ENCODE data around the gene KMO.

KMO gene

DNA sequence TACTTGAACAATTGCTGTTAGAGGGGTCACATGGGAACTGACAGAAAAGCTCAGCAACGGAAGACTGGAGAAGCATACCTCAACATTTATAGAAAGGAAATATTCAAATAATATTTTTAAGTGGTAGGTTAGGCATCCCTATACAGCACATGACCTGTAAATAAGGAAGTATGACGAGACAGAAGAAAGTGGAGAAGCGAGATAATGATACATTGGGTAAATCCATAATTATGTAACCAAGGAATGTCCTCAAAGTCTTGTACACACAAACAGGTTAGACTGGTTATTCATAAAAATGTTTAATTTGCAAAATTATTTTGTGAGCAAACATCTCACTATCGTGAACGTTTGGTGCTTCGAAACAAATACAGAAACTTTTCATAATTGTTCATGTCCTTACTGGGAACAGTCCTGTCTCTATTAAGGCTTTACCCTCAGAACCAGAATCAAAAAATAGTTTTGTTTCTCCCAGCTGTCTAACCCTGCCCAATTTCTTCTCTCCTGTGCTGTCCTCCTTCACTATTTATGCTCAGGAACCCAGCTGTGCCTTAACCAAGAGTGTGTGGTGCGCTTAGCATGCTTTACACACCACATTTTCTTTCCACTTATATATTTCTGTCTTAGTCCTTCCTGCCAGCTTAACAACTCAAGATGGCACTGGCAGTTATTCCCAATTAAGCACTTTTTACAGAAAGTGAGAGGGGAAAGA lies 10.2 kb downstream of the KMO start:
- no peak for DNase-seq (ENCODE audit: low read depth)

DNA sequence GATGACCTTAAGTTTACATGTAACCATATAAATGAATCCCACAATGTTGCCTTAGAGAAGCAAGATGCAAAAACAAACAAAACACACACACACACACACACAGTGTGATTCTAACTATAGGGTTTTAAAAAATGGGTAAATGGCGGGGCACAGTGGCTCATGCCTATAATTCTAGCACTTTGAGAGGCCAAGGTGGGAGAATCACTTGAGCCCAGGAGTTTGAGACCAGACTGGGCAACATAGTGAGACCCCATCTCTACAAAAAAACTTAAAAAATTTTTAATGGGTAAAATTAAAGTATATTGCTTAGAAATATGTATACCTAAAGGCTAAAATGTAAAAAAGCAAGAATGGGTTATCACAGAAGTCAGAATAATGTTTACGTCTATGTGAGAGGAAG lies 15.8 kb downstream of the KMO start:
- no peak for DNase-seq (ENCODE audit: low read depth)

- DNase-seq (ENCODE audit: low read depth): no peak
Observed at GRCh38 chr1:241550318-241550717, 18.1 kb downstream of the KMO start.

DNA sequence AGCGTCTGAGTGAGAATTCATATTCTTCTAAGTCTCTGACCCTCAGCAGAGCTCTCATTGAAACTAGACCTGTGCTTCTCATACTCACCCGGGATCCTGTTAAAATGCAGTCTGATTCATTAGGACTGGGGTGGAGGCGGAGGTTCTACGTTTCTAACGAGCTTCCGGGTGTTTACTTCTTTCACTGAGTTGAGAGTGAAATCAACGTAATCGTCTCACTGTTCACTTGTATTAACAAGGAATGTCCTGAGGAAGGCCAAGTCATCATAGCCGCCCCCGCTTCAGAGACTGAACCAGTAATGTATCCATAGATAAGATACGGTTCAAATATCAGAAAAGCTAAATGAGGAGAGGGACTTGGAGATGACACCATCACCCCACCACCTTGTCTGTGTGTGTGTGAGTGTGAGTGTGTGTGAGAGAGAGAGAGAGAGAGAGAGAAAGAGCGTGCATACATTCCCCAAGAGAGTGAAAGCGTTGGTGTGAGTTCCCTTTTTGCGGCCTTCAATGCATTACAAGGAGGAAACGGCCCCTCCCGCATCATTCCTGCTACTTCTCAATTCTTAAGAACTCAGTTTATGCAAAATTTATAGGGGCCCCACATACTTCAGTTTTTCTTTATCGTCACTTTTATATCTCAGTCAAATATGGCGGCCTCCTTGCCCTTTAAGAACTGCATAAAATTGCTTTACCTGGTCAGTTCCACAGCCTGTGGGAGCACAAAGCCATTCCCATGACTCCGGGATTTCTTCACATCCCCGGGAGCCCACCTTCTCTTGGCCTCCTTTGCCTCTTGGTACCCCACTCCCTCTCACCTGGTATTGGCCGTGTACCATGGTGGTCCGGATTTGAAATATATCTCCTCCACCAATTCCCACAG lies 19.8 kb downstream of the KMO start:
- peak; percentile 46 for DNase-seq (ENCODE audit: low read depth)

GRCh38 chr1:241553886-241554592 lies 21.9 kb downstream of the KMO start:
- no peak for DNase-seq (ENCODE audit: low read depth)

GRCh38 chr1:241555526-241555925 lies 23.3 kb downstream of the KMO start:
- DNase-seq (ENCODE audit: low read depth): no peak

DNA sequence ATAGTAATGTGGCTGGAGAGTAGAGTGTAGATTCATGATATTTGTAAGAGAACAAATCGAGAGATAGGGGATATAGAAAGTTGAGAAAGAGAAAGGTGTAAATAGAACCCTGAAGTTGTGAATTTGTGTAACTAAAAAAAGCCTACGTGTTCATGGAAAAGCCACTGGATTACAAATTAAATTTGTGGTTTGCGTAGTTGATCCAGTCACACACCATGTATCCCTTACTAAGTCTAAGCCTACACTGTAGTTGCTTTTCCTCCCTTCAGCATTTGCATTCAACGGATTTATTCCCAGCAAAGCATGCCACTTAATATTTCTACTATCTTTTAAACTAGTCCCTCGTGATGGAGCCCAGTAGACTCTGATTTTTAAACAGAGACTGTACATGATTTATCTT lies 24.9 kb downstream of the KMO start:
- DNase-seq (ENCODE audit: low read depth): no peak

- no peak for DNase-seq (ENCODE audit: low read depth)
Observed at GRCh38 chr1:241557551-241558193, 25.5 kb downstream of the KMO start.

DNA sequence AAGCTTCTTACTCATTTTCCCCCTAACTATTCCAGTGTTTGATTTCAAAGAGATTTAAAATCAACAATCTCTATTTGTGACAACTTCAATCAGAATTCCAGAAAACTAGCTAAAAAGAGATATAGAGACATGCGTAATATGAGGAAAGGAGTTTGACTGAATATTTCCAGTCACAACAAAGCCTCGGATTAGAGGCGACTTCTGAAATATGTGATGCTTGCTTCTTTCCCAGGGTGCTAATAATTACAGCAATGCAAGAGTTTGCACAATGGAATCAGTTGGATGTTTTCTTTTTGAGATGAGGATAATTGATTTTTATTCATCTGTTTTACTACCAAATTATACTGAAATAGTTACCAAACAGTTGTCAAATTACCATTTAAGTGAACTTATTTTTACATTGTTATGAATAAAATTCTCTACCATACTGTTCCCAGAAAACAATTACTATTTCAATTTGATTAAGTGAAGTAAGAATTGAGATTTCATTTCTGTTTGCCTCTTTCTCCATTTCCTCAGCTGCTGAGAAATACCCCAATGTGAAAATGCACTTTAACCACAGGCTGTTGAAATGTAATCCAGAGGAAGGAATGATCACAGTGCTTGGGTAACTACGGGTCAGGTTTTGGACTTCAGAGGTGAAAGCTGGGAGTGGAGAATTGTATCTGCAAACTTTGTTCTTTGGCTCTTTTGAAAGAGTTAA lies 28.1 kb downstream of the KMO start:
- DNase-seq (ENCODE audit: low read depth): no peak

DNA sequence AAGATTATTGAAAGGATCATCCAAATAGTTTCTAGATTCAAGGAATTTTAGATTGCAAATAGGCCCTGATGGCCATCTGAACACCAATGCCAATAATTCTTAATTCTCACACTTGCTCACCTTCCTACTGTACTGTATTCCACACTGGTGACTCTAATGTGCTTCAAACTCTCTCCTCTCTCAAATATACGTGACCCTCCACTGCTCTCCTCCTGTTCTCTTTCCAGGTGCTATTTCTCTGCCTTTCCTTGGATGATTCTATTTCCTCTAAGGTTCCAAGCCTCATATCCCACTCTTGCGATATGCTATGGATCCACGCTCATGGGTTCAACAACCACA lies 28.6 kb downstream of the KMO start:
- no peak for DNase-seq (ENCODE audit: low read depth)

DNA sequence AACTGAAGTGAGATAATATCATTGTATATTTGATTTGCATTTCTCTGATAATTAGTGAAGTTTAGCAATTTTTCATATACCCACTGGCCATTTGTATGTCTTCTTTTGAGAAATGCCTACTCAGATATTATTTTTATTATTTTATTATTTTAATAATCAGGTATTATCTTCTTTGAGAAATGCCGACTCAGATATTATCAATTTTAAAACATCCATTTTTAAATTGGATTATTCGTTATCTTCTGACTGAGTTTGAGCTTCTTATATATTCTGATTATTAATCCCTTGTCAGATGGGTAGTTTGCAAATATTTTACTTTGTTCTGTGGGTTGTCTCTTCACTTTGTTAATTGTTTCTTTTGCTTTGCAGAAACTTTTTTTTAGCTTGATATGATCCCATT lies 37.7 kb downstream of the KMO start:
- DNase-seq (ENCODE audit: low read depth): no peak

- no peak for DNase-seq (ENCODE audit: low read depth)
Observed at GRCh38 chr1:241574154-241574553, 42.0 kb downstream of the KMO start.

DNA sequence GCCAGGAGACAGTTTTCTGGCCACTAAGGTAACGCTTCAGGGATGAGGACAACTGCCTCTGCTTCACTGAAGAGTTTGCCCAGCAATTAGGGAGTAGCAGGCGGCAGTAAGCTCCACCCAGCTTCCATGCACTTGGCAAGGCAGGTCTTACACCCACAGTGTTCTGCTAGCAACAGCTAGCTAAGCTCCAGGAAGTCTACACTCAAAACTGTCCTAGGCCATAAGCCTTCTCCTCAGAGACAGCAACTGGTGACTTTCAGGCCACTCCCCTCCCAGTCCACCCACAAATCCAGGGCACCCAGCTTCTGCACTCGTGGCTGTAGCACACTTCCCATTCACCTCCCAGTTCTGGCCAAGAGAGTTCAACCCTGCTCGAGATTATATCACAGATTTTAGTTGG lies 47.3 kb downstream of the KMO start:
- no peak for DNase-seq (ENCODE audit: low read depth)

DNA sequence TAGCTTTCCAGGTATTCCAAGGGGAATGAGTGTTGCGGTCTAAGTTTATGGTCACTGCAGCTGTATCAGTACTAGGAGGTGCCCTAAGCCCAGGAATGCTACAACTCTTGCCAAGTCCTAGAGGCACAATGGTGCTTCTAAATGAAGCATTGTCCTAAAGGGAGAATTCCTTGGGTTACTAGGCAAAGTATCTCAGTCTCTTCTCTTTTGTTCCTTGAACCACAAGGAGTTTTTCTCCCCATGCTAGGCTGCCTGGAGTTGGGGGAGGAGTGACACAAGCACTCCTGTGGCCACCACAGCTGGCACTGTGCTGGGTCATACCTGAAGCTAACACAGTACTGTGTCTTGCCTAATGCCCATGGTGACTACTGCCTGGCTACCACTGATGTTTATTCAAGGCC lies 50.7 kb downstream of the KMO start:
- DNase-seq (ENCODE audit: low read depth): no peak

DNA sequence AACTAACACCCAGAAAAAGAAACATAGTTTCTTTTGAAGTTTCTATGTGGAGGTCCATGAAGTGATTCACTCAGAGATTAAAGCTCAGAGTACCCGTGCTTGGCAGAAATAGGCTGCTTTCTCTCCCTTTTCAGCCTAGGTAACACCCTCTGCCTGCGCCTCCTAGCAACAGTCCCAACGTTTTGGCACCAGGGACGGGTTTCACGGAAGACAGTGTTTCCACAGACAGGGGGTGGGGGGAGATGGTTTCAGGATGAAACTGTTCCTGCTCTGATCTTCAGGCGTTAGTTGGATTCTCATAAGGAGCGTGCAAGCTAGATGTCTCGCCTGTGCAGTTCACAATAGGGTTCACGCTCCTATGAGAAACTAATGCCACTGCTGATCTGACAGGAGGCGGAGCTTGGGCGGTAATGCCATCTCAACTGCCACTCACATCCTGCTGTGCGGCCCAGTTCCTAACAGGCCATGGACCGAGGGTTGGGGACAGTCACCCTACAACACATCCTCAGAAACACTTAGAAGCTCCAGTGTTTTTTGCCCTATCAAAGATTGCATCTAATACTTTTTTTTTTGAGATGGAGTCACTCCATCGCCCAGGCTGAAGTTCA lies 54.8 kb downstream of the KMO start:
- DNase-seq (ENCODE audit: low read depth): no peak

DNA sequence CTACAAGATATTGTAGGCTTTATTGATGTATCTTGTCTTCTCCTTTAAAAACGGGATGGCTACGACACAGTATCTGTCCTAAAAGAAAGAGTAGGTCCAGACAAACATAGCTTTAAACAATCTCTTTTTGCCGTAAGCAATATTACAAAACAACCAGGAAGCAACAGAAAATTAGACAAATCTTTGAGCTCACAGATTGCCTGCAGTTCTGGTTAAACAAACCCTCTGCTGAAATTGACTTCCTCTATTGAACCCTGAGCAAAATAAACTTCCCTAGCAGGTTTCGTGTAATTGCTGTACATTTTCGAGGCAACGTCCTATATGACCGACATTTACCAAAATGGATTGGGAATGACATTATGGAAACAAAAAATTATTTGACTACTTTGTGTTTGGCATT lies 57.3 kb downstream of the KMO start:
- no peak for DNase-seq (ENCODE audit: low read depth)

DNA sequence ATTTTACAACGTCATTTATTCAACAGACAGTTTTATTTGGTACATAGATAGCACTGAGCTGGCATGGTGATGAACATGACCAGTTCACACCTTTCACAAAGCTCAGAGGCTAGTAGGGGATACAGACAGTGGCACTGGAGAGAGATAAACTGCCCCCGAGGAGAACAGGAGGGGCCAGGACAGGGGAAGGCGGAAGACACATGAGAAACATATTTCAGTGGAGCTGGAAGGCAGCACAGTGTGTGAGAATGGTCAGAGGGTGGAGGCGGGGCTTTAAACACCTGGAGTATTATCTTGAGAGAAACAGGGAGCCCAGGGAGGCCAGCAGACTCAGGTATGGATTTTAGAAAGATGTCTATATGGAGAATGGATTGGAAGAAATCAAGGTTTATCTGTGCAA lies 58.5 kb downstream of the KMO start:
- no peak for DNase-seq (ENCODE audit: low read depth)

DNA sequence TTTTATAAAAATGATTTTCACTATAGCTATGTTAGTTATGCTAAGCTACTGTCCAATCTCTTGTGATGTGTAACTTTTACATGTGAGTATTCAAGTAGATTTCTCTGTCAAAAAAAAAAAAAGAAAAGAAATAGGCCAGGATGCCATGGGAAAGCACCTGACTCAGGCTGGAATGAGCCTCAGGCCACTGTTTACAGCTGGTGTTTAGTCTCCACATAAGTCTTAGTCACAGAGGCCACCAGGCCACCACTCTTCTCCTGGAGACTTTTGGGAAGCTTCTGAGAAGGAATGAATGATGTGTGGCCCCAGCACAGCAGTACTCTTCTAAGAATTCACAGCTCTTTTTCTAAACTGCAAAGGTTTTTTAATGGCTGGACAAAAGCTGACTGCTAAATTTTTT lies 59.1 kb downstream of the KMO start:
- DNase-seq (ENCODE audit: low read depth): no peak

DNA sequence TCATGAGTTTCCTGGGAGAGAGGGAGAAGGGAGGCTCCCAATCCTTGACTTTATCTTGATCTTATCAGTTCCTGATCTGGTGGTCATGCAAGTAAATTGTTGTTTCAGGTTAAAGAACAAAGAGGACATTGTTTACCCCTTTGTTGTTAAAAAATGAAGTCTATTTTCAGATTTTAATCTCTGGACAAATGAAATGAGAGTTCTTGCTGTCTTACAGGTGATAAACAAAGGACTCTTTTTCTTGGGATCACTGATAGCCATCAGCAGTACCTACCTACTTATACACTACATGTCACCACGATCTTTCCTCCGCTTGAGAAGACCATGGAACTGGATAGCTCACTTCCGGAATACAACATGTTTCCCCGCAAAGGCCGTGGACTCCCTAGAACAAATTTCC lies 59.6 kb downstream of the KMO start:
- DNase-seq (ENCODE audit: low read depth): no peak

GRCh38 chr1:241592273-241592958 lies 60.2 kb downstream of the KMO start:
- DNase-seq (ENCODE audit: low read depth): no peak

DNA sequence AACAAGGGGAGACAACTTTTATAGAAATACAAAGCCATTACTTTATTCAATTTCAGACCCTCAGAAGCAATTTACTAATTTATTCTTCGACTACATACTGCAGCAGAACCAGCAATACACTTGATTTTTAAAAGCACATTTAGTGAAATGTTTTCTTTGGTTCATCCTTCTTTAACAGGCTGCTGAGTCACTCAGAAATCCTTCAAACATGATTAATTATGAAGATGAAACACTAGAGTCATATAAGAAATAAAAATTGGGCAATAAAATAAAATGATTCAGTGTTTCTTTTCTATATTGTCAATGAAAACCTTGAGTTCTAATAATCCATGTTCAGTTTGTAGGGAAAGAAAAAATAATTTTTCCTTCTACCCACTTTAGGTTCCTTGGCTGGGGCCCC lies 61.0 kb downstream of the KMO start:
- no peak for DNase-seq (ENCODE audit: low read depth)

Measured in activated T-cell treated with anti-CD3 and anti-CD28 coated beads for 48 hours (primary cell).